Body of pancreas (tissue), 4 donors: Measurements from ENCODE around the gene TADA2A. TPM values are rescaled to one million over a fixed set of nuclear protein-coding genes. Genes with fewer than 3 reads are reported as not detected.

ENCODE experiments used
- ATAC-seq: fragments of 150-250 bp; one replicate; pipeline ENCODE4 v1.9.1; 2016
- DNase-seq, 4 donors: peaks; one replicate each; pipeline ENCODE4 v3.0.0-alpha.2; 2019
- H3K27ac ChIP-seq, 4 donors: fragments of 200-600 bp; sonication (generic); 1 replicate in 3 of 4; 2 replicates in 1 of 4; pipeline versions ENCODE4 v1.5.1 to v1.6.1; 2016 to 2019; ENCODE audit warnings: mild to moderate bottlenecking in 1 of 4, mixed read lengths in 1 of 4, moderate library complexity in 1 of 4
- H3K27me3 ChIP-seq, 2 donors: fragments of 200-600 bp; sonication (generic); one replicate each; pipeline ENCODE4 v1.6.0; 2016; ENCODE audit warnings: mild to moderate bottlenecking in 1 of 2
- H3K36me3 ChIP-seq, 2 donors: fragments of 200-600 bp; sonication (generic); replicated peaks in 1 of 2; 2 replicates each; pipeline ENCODE4 v1.5.1; 2016; ENCODE audit warnings: low read depth in 2 of 2; ENCODE audit not compliant: insufficient read depth in 1 of 2
- H3K4me1 ChIP-seq: fragments of 200-600 bp; sonication (generic); one replicate; pipeline ENCODE4 v1.6.0; 2016
- H3K4me3 ChIP-seq, 2 donors: fragments of 200-600 bp; sonication (generic); 1 replicate in 1 of 2; 2 replicates in 1 of 2; pipeline ENCODE4 v1.5.1; 2016 to 2019
- H3K9me3 ChIP-seq, 3 donors: fragments of 200-600 bp; sonication (generic); 1 replicate in 2 of 3; 2 replicates in 1 of 3; pipeline ENCODE4 v1.5.1; 2016
- CTCF ChIP-seq, 7 experiments: fragments of 450-650 bp in 4 of 7; fragments of 200-600 bp in 3 of 7; sonication (generic) in 3 of 7; IDR thresholded peaks; one replicate each; pipeline ENCODE4 v1.5.1; 2016 to 2019; ENCODE audit warnings: antibody characterized with exemption in 7 of 7
- POLR2A ChIP-seq, 3 donors: fragments of 450-650 bp; IDR thresholded peaks; one replicate each; pipeline ENCODE4 v1.6.1; 2016; ENCODE audit warnings: antibody characterized with exemption in 3 of 3, mild to moderate bottlenecking in 2 of 3
- WGBS, 2 donors: methylation state at CpG; one replicate each; pipeline ENCODE4 v1.1.5; 2017; 5-methylcytosine and 5-hydroxymethylcytosine counted together
- intact Hi-C: fragments of 100-400 bp; cut with DNase I; formaldehyde crosslinking; loops from one replicate; pipeline ENCODE4 v1.15.1; 2023
- total RNA-seq, 2 donors: library from RNA; depleted of rRNA; stranded (reverse); fragments of >200 nt; gene quantifications; one replicate each; pipeline ENCODE4 v1.1.0, GENCODE V29; 2016

The TADA2A gene
- total RNA-seq, 2 donors from 2014 or later: 9.9 to 13.5 TPM

- TF ChIP-seq CTCF (IDR thresholded peaks at IDR 0.05) (no peak), POLR2A (IDR thresholded peaks at IDR 0.05) (no peak)
- WGBS, 2 donors: 90 to 96% methylated on average over 8 to 9 of the region's 9 CpGs
- Histone ChIP-seq H3K4me1 (no peaks in the 10 kb centered on the region), H3K27me3 (no peaks in the 10 kb centered on the region), H3K9me3 (no peaks in the 10 kb centered on the region), H3K27ac (no peak overlapping the region), H3K36me3 (peaks cover 0 to 15% of the 10 kb centered on the region in 2 donors), H3K4me3 (no peak overlapping the region)
- DNase-seq (no peak), ATAC-seq (no peak)
- intact Hi-C loops: no loop called here
Observed at GRCh38 chr17:37481001-37481665, 74.4 kb downstream of the TADA2A start.

GRCh38 chr17:37483311-37484039 is 76.8 kb downstream of the TADA2A start:
- ATAC-seq: no peak
- DNase-seq: no peak
- Histone ChIP-seq H3K27me3 (no peaks in the 10 kb centered on the region), H3K4me1 (peaks cover 7% of the 10 kb centered on the region), H3K4me3 (no peak overlapping the region), H3K27ac (no peak overlapping the region), H3K36me3 (peaks cover 0 to 3% of the 10 kb centered on the region in 2 donors), H3K9me3 (no peaks in the 10 kb centered on the region)
- 46 to 49% methylated on average over 5 of the region's 5 CpGs for WGBS, 2 donors
- no peak for TF ChIP-seq POLR2A (IDR thresholded peaks at IDR 0.05)
- intact Hi-C loops: no loop called here

- no peak for ATAC-seq
- TF ChIP-seq CTCF (IDR thresholded peaks at IDR 0.05) (no peak), POLR2A (IDR thresholded peaks at IDR 0.05) (no peak)
- H3K4me1 ChIP-seq: peaks cover 18% of the 10 kb centered on the region
- no peaks in the 10 kb centered on the region for H3K27me3 ChIP-seq
- H3K9me3 ChIP-seq: no peaks in the 10 kb centered on the region
- no peak overlapping the region for H3K27ac ChIP-seq
- no peak for DNase-seq
- intact Hi-C loops: no loop called here
- H3K4me3 ChIP-seq: no peak overlapping the region
- no peaks in the 10 kb centered on the region for H3K36me3 ChIP-seq
- WGBS, 2 donors: 81 to 82% methylated on average over 1 of the region's 1 CpG
Observed at GRCh38 chr17:37485938-37486570, 79.4 kb downstream of the TADA2A start.

GRCh38 chr17:37488009-37488604 is 81.4 kb downstream of the TADA2A start:
- no peak for TF ChIP-seq CTCF (IDR thresholded peaks at IDR 0.05)
- no peak for TF ChIP-seq POLR2A (IDR thresholded peaks at IDR 0.05)
- ATAC-seq: peak; percentile 36
- H3K4me3 ChIP-seq: no peak overlapping the region
- no peaks in the 10 kb centered on the region for H3K27me3 ChIP-seq
- WGBS, 2 donors: 28 to 33% methylated on average over 7 of the region's 7 CpGs
- peak in 1 of 4 donors; percentile 46 for DNase-seq
- no peaks in the 10 kb centered on the region for H3K9me3 ChIP-seq
- no peaks in the 10 kb centered on the region for H3K36me3 ChIP-seq
- intact Hi-C loops: no loop called here
- H3K4me1 ChIP-seq: peaks cover 22% of the 10 kb centered on the region
- peak overlapping the region; percentile 93 to 98 (median 96) for H3K27ac ChIP-seq
